GM19023 (cell line): Measurements from ENCODE around the gene LRFN2.

Experiments used
- ATAC-seq: cut with Tn5 transposase; IDR thresholded peaks from one replicate; pipeline ENCODE4 v1.9.1; 2021; ENCODE audit warnings: mild to moderate bottlenecking, moderate library complexity; ENCODE audit not compliant: unreplicated experiment

Gene LRFN2

DNA sequence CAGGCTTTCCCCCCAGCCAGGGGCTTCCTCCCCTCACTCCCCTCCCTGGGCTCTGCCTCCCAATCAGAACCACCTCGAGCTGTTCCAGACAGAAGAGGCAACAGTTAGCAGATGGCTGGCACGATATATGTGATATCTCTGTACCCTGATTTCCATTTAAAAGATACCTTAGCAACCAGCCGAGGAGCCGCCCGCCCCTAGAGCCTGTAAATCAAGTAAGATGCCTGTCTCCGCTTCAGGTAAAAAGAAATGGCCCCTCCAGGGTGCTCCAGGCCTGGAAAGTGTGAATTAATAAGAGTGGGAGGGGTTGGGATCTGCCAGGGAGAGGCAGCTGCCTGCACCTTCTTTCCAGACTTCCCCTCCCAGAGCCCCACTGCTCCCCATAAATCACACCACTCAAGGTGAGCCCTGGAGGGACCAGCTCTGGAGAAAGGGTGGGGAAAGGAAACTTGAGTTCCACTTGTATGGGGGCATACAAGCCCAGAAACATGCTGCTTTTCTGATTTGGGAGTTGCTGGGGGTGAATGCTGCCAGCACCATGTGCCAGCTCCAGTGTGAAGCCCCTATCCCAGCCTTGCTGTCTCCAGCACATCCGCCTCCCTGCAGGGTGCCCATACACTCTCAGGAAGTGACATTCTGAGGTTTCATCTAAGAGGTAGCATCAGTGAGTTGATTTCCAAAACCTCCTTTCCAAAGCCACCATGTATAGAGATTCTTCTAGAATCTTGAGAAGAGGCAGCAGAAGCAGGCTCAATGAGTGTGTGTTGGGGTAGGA, 148.0 kb downstream of the LRFN2 start:
- ATAC-seq = no peak

DNA sequence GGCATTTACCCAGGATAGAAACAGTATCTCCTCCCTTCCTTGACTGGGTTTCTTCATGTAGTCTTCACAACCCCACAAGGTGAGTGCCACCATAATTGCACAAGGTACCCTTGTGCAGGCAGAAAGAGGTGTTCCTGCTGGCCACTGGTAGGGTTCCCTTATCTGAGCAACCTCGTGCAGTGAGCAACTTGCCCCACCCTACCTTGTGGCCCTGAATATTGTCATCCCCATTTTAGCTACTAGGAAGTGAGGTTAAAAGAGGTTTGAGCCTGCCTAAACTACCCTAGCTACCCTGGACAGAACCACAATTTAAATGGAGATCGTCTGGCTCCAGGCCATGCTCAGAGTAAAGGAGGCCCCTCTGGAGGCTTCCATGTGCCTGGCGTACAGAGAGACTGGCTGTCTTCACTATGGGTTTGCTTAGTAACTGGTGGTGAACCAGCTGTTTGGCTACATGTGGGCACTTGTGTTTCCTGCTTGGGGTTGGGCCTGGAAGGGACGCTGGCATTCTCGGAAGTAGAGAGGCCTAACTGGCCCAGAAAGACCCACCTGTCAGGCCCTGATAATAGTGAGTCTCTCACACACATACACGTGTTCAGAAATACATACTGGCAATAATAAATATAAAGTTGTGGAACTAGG, 148.8 kb downstream of the LRFN2 start:
- no peak for ATAC-seq

DNA sequence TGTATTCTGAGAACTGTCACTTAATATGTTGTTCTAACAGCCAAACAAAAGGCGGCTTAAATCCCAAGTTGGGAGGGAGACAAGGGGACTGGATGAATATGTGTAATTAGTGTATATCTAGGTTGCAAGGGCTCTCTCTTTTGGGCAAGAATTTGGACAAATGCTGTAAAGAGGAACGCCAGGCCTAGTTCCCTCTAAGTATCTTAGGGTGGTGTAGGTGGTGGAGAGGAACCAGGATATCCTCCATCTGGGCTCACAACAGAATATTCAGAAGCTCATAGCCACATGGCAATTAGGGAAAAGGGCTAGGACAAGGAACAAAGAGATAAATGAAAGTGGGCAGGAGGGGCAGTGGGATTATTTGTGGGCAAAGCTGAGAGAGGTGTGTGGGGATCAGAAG, 149.5 kb downstream of the LRFN2 start:
- ATAC-seq = no peak

DNA sequence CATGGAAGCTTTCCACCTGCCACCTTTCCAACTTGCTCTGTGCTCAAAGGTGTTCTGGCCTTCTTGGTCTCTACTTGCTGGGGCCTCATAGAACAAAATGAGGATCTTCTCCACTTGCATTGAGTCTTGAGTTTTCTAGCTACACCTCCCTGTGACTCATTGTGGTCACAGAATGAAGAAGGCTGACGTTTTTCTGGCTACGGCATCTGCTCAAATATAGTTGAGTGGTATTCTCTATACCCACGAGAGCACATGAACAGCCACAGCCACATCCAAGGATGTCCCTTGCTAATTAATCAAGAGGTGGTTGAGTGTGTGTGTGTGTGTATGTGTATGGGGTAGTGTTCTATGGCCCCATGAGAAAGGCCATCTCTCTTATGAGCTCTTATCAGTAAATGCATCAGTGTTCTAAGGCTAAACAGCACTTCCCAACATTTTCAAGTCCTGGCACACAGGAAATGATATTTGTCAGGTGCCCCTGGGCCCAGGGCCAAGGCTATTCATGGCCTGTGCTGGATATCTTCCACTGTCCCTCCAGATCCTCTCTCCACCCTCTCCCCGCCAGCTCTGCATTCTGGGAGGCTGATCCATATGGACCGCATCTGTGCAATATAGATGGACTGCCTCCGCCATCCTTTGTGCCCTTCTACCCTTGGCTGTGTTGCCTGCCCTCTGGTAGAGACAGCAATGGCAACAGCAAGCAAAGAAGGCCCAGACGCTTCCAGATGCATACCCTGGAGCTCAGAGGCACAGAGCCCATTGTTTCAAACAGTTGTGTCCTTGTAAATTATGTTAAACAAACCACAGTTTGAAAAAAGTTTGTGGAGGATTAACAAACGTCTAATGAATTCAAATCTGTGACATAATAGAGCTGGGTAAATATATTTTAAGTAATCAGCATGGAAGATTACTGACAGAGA, 150.2 kb downstream of the LRFN2 start:
- ATAC-seq = no peak

DNA sequence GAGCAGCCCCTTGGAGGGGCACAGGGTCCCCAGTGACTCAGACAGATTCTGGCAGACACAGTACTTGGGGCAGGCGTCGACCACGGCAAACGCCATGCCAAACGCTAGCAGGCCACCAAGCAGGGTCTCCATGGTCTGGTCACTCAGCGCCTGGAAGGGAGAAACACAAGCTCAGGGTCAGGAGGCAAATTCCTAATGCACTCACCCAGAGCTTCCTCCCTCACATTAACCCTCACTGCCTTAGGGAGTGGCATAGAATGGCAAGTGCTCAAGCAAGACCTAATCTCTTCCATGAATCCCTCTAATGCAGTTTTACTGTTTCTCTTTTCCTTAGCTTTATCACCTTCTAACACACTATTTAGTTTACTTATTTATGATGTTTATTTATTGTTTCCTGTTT, 154.2 kb downstream of the LRFN2 start:
- ATAC-seq = no peak

DNA sequence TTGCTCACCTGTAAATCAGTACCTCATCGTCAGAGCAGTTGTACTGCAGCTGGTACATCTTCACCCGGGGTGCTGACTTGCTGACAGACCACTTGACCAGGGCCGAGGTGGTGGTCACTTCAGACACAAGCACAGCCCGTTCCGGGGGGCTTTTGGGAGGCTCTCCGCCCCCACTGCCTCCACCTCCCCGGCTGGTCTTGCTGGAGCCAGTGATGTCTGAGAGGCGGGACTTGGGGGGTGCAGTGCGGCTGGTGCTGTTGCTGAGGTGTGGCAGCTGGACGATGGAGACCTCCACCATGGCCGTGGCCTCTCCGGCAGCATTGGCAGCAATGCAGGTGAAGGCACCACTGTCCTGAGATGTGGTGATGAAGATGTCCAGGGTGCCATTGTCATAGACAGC, 155.5 kb downstream of the LRFN2 start:
- ATAC-seq = no peak

DNA sequence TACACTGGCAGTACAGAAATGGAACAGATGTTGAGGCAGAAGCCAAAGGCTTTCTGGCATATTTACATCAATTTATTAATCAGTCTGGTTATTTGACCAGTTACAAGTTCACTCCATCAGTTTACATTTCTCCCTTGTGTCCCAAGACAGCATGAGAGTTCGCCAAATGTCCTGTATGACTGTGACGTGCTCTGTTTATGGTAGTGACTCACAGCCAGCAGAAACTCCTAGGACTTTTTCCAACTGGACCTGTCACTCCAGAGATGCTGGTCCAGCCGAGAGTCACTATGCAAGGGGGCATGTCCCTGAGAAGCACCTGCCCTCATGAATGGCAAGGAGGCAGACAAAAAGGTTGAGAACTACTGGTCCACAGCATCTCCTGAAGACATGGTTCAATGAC, 160.0 kb downstream of the LRFN2 start:
- ATAC-seq = no peak

DNA sequence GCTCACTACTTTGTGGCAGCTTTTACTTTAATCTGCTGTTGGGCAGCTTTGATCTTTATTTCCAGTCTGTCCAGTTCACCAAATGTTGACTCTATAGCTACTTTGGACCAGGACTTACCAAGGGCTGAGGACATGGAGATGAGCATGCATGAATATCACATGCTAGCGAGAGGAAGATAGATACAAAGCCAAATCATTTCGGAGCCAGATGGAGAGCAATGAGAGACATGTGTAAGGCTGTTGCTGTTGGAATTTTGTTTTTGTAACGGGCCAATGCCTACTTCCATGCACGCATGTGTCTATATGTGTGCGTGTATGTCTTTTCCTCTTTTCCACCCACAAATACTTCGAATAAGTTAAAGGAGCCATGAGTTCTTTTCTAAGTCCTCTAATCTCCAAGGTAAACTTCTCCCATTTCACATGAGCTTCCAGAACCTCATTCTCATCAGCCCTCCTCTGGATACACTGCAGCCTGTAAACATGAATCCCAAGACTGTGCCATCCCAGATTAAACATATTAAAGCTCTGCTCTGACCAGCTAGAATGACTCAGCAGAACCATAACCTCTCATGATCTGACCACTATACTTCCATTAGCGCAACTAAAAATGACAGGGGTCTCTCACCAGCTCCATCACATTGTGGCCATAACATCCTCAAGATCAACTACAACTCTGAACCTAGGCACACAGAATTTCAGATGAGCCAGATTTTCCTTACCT, 160.7 kb downstream of the LRFN2 start:
- no peak for ATAC-seq

DNA sequence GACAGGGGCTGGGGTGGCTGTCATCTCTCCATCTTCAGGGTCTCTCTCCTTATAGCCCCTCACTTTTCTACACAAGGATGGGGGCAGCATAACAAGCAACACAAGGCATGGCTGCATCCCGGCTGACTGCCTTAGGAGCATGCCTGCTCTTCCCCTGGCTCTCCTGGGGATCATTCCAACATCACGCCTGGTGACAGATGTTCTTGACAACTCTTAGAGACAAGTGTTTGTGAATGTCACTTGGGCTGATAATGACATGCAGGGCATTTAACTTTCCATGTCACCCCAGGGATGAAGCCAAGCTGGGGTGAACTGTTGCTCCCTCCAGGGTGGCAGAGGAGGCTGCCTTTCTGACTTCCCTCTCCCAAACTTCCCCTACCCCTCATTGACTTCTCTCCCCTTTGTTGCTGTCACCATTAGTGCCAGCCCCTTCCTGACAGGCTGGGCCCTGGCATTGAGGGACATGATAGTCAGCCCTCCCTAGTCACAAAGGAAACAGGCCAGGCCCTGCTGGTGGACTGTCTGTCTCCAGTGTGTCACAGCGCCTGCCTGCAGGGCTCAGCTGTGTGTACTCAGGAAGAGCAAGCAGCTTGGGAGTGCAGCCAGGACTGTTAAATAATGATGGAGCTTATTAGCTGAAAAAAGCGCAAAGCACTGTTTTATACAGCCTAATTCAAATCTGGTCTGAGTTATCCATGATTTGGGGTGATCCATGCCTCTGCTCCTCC, 161.8 kb downstream of the LRFN2 start:
- ATAC-seq = no peak

DNA sequence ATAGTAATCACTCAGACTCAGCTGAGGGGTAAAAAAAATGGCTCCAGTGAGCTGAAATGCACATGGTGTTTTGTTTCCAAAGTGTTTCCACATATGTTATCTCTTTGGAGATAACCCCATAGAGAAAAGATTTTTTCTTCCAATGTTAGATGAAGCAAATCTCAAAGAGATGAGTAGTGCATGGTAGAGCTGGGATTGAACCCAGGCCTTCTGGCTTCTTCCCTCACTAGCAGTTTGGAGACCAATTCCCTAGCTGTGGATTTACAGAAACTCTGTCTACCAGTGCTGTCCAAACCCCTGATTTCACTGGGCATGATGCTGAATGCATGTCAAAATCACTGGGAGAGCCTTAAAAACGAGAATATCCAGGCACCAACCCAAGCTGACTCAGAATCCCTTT, 165.1 kb downstream of the LRFN2 start:
- no peak for ATAC-seq

DNA sequence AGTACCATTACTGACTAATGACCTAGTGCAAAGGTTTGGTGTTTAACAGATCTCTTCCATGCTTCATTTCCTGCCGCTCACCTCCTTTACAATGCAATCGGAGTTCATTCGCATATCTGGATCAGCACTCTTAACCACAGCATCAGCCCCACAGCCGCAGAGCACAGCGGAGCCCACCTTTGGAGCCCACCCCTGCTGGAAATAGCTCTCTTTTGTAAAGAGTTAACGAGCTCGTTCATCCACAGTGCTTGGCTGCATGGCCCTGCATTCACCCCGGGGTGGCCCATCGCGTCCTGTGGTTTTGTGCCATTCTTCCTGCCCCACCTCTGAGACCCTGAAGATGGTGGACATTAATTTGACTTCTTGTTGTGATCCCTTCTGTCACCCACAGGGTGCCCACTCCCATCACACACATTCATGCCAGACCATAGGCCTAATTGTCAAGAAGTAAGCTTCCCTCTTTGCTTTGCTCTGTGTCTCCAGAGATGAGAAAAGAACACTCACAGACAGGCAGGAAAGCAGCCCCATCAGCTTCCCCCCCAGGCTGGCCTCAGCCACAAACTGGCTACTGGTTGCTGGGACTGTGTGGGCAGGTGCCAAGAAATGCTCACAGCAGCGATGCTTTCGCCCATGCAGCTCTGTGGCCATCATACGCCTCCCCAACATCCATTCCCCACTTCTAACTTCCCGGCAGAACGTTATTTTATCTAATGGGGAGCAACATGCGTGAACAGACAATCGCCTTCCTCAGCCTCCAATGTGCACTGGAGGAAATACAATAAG, 167.0 kb downstream of the LRFN2 start:
- no peak for ATAC-seq

DNA sequence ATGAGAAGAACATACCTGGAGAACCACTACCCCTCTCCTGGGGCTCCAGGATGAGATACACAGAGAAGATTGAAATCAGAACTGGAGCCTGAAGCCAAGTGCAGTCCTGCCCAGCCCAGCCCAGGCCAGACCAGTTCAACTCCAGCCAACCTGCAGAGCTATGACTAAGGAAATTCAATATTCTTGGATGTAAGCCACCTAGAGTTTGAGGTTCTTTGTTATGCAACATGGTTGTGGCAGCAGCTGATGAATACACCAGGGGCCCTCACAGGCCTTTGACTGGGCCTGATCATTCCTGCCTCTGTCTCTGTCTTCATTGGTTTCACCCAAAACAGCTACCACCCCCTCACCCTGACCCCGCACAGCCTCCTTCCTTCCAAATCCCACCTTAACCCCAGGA, 167.8 kb downstream of the LRFN2 start:
- ATAC-seq = no peak

DNA sequence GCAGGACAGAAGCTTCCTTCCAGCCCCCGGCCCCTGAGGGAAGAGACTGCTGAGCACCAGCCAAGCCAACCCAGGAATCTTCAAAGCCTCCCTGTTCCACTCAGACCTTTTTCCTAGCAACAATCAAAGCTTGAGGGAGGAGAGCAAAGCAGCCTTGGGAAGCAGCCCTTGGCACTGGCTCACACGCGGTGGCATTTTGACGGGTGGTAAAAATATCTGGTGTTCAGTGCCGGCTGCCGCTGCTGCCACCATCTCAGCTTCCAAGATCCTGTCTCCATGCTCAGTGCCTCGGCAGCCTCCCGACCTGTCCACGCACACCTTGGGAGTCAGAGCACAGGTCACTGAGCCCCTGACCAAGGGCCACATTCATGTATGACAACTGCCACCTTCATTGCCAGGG, 170.1 kb downstream of the LRFN2 start:
- no peak for ATAC-seq

DNA sequence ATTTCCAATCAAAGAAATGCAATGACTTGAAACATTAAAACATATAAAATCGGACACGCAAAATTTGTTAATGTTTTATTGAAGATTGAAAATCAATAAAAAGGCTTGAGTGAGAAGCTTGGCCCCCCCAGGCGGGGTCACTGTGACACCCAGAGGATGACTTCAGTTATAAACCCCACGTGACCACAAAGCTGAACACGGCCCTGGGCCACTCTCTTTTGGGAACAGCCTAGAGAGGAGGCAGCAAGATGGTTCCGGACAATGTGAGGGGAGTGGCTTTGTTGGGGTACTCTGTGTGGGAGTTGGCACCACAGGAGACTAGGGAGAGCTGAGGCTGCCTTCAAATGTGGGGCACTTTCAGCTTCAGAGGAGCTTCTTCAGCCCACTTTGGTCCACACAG, 172.5 kb downstream of the LRFN2 start:
- ATAC-seq = no peak

DNA sequence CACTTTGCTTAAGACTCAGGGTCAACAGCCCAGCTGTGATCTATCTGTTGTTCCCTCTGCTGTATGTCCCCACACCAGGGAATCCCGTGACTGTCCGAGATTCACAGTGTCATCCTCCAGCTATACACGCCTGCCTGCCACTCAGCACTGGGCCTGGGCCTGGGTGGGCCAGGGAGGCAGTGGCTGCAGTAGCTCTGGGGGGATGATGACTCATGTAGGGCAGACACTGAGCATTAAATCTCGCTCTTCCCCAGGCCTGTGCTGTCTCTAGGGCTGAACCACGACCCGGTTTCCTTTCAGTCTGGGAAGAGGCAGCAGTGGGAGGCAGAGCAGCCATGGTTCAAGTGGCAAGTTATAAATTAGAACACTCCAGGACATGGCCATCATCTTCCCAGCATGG, 173.9 kb downstream of the LRFN2 start:
- ATAC-seq = no peak

DNA sequence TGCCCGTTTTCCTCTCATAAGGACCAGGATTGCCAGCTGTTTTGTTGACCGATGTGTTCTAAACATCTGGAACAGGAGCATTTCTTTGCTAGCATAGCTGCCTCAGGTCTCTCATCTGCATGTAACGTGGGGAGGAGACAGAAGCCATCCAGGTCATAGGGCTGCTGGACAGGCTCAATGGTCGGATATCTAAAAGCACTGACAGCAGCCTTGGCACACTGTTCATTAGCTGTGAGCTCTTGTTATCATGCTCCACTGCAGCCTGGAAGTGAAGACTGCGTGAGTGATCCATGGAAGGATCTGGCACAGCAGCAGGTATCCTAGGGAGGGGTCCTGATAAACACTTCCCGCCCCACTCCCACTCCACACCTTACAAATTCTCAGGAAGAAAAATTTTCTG, 175.3 kb downstream of the LRFN2 start:
- ATAC-seq = no peak

DNA sequence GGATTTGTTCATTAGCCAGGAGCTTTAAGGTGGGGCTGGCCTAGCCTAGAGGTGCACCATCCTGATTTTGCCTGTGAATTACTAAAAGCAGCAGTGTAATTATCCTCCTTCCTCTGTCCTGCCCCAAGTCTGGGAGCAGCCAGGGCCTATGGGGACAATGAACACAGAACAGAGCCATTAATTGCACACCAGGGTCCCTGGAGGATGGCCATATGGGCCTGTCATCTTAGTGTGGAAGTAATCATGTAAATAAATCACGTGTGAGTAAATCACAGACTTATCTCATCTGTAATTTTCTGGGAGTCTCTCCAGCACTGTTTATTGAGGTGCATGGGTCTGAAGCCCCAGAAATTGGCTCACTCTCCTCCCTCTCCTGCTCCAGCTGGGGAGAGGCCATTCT, 176.3 kb downstream of the LRFN2 start:
- ATAC-seq = no peak

DNA sequence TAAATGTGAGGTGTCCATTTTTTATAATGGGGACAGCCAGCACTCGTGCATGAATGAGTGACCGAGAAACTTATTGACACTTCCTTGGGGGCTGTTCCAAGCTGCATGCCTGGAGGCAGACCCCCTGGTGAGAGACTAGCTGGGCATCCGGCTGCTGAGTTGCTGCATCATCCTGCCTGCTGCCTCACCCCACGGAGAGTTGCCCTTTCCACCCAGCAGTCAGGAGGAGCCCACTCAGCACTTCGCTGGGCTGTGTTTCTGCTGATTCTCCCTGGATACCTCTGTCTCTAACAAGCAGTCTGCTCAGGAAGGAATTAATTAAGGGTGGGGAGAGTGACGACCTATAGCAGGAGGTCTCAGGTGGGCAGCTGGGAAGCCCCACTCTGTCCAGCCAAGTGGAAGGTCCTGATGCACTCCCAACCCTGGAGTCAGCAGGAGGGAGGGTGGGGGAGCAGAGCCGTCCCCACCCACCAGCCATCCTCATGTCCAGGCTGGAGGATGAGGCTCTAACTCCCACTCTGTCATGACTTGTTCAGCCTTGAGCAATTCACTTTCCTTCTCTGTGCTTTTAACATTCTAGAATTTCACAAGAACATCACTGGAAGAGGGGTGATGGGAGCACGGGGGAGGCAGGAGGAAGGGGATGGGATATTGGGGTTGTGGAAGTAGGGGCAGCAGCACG, 177.3 kb downstream of the LRFN2 start:
- ATAC-seq = no peak
